ENCODE measurements around the gene SFT2D3. TPM values are rescaled to one million over a fixed set of nuclear protein-coding genes. Genes with fewer than 3 reads are reported as not detected.

The SFT2D3 gene
- total RNA-seq, 1 experiment from 2014 or later: 4.7 TPM

DNA sequence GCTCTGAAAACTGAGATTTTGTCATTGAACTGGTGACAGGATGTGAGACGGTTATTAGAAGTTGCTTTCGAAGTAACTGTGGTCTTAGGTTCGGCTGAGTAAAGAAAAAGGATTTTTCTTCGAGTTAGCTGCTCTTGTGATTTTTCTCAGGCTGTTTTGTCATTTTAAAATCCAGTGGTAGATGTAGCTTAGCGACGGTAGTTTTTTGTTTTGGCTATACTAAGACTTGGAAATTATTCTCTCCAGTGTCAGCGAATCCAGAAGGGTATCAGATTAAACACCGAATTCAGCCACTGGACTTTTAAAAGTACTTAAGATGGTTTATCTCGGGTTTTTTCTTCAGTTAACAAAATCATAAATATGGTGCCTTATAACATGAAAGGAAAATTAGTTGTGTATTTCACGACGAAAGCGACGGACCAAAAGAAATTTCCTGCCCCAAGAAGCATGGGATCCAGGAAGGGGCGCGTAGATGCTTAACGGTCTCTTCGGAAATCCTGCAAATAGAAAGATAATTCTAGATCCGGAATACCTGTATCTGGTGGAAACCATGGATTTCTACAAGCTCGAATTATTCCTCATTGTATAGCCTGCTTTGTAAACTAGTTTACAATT is 1.2 kb downstream of the SFT2D3 start:
- H2AFZ ChIP-seq (ENCODE audit: low read length): no peak overlapping the region

More for the DNA sequence above, 1.2 kb downstream of the SFT2D3 start:
- Histone ChIP-seq H3K23ac (ENCODE audit: insufficient read length, low read depth, low read length) (no peak overlapping the region), H2BK5ac (ENCODE audit: insufficient read length, low read length) (no peak overlapping the region), H2BK120ac (ENCODE audit: low read depth, low read length, poor library complexity, severe bottlenecking) (no peak overlapping the region), H4K91ac (ENCODE audit: insufficient read length, low read depth, low read length) (no peak overlapping the region), H3K4me1 (ENCODE audit: insufficient read depth, low read length) (peaks cover 5% of the 10 kb centered on the region; the same call in 1 of the 2 replicates), H4K8ac (replicated peaks; ENCODE audit: insufficient read length, low read depth, low read length) (no peak overlapping the region), H3K4me2 (ENCODE audit: insufficient read depth, insufficient read length, low read length) (peak overlapping the region; percentile 66), H3K9me3 (ENCODE audit: control insufficient read depth, low read depth, low read length) (no peaks in the 10 kb centered on the region), H2BK20ac (ENCODE audit: low read depth, low read length, poor library complexity, severe bottlenecking) (no peak overlapping the region), H3K79me1 (ENCODE audit: insufficient read depth, low read depth, low read length, poor library complexity, severe bottlenecking) (no peaks in the 10 kb centered on the region), H3K56ac (ENCODE audit: insufficient read length, low read depth, low read length) (no peak overlapping the region), H3K18ac (ENCODE audit: insufficient read length, low read depth, low read length) (no peak overlapping the region), H3K23me2 (ENCODE audit: insufficient read length, low read depth, low read length, poor library complexity, severe bottlenecking) (peaks cover 5% of the 10 kb centered on the region), H3K79me2 (ENCODE audit: insufficient read depth, low read length) (peaks cover 3% of the 10 kb centered on the region; the same call in 1 of the 2 replicates), H2BK12ac (ENCODE audit: insufficient read length, low read depth, low read length) (no peak overlapping the region), H3K27me3 (ENCODE audit: insufficient read depth, low read length) (no peaks in the 10 kb centered on the region), H3K14ac (ENCODE audit: insufficient read depth, low read length) (0 out of 2 replicates have a peak overlapping the region, but pooled peaks have one; percentile 6), H3K27ac (ENCODE audit: insufficient read length, low read depth, low read length) (no peak overlapping the region), H4K5ac (ENCODE audit: insufficient read length, low read depth, low read length) (no peak overlapping the region), H3K9ac (ENCODE audit: extremely low read depth, insufficient read length, low read length) (peak overlapping the region; percentile 64), H3T11ph (ENCODE audit: low read length) (no peak overlapping the region), H4K20me1 (ENCODE audit: control insufficient read depth, insufficient read depth, insufficient read length) (no peaks in the 10 kb centered on the region), H2AK5ac (ENCODE audit: insufficient read length, low read length) (no peak overlapping the region), H2BK15ac (ENCODE audit: low read depth, low read length) (no peak overlapping the region), H3K4ac (ENCODE audit: low read depth, low read length) (no peak overlapping the region)
- peaks cover 0 to 39% (median 37%) of the 10 kb centered on the region in 3 experiments; a peak in 6 of 7 replicates for H3K36me3 Mint-ChIP-seq (ENCODE audit: insufficient read depth in 1 of 3, low read depth in 3 of 3)
- WGBS (ENCODE audit: extremely low coverage, insufficient read length, low lambda C conversion rate): no CpG with 5 or more reads among the region's 19 CpGs
- peaks cover 14% of the 10 kb centered on the region for H3K27me3 Mint-ChIP-seq (ENCODE audit: low read depth)
- H3K4me3 Mint-ChIP-seq: peak overlapping the region; percentile 69 to 78
- TF ChIP-seq, protein P1, sequence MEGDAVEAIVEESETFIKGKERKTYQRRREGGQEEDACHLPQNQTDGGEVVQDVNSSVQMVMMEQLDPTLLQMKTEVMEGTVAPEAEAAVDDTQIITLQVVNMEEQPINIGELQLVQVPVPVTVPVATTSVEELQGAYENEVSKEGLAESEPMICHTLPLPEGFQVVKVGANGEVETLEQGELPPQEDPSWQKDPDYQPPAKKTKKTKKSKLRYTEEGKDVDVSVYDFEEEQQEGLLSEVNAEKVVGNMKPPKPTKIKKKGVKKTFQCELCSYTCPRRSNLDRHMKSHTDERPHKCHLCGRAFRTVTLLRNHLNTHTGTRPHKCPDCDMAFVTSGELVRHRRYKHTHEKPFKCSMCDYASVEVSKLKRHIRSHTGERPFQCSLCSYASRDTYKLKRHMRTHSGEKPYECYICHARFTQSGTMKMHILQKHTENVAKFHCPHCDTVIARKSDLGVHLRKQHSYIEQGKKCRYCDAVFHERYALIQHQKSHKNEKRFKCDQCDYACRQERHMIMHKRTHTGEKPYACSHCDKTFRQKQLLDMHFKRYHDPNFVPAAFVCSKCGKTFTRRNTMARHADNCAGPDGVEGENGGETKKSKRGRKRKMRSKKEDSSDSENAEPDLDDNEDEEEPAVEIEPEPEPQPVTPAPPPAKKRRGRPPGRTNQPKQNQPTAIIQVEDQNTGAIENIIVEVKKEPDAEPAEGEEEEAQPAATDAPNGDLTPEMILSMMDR (conservative IDR thresholded peaks at IDR 0.05): no peak
- H3K4me1 Mint-ChIP-seq: peaks cover 18 to 24% of the 10 kb centered on the region in 2 experiments
- H3K27ac Mint-ChIP-seq: peak overlapping the region in 2 of 3 experiments; percentile 69 to 81; a peak in 3 of 7 replicates
- peaks cover 0 to 4% of the 10 kb centered on the region in 2 experiments; a peak in 1 of 5 replicates for H3K9me3 Mint-ChIP-seq
- DNase-seq: no peak

Measured in H9 (cell line).